ENCODE data around the gene LEPROT. TPM values are rescaled to one million over a fixed set of nuclear protein-coding genes. Genes with fewer than 3 reads are reported as not detected.

Gene LEPROT
- 37.4 and 37.9 TPM in 2 replicates for total RNA-seq

GRCh38 chr1:65420590-65421350 lies at the start of gene LEPROT, which contains the start of gene LEPR:
Gene LEPROT (plus strand): TSS chr1:65420668. CDS start chr1:65420725, 57 bp downstream.
Gene LEPR (plus strand): TSS chr1:65420668. CDS start chr1:65565566, 144,898 bp downstream.

Other genes with a start within 250 kb of the LEPROT start
- 0.14 and 0.28 TPM in 2 replicates for gene DNAJC6, start 111.1 kb upstream of the LEPROT start, total RNA-seq
- gene LEPR, start within 50 bp of the LEPROT start, total RNA-seq: 10.5 and 16.1 TPM in 2 replicates

All from smooth muscle cell of bladder (primary cell).